K562 (cell line): ENCODE data around the gene ADAM10. TPM values are rescaled to one million over a fixed set of nuclear protein-coding genes. Genes with fewer than 3 reads are reported as not detected.

Experiments used
- ATAC-seq: fragments of 200-7000 bp; cut with Tn5 transposase; 3 replicates; pipeline ENCODE4 v1.9.1; 2020; ENCODE audit warnings: moderate library complexity
- BruUV-seq: library from RNA; stranded (reverse); fragments of 400-500 nt; replicated peaks from 2 replicates; lab custom pipeline; 2021; lab: Mats Ljungman, UMichigan
- CTCF ChIA-PET: fragments of 300-600 bp; formaldehyde crosslinking; extraction: SDS; loops from one replicate; lab custom pipeline; 2021; ENCODE audit warnings: low intra/inter-chr PET ratio; lab: Yijun Ruan, JAX
- POLR2A ChIA-PET: fragments of 300-600, 350-650 bp; sonication (Branson Sonifier 250); formaldehyde crosslinking; extraction: SDS; loops from one replicate; lab custom pipeline; 2021; ENCODE audit warnings: antibody characterized with exemption, inconsistent platforms; lab: Yijun Ruan, JAX
- DNase-seq, 4 experiments: peaks; one replicate each; pipeline versions ENCODE4 v3.0.0 to v3.0.0-alpha.2; 2011 to 2018; ENCODE audit warnings: low spot score in 3 of 4, mixed read lengths in 3 of 4; ENCODE audit errors: extremely low read depth in 1 of 4
- FAIRE-seq: peaks from 2 replicates; lab custom pipeline; 2011; peaks lifted over from hg19 to GRCh38; lab: Jason Lieb, UNC
- H2AFZ ChIP-seq: 2 replicates; pipeline ENCODE4 v1.6.0; 2011; ENCODE audit warnings: low read depth, low read length, control low read depth, inconsistent platforms
- H3K27ac ChIP-seq: fragments of 200-600 bp; 3 replicates; pipeline ENCODE4 v1.8.0; 2011; ENCODE audit warnings: low read depth, mild to moderate bottlenecking, control low read depth, inconsistent platforms, low read length, moderate library complexity, mixed read lengths; ENCODE audit errors: extremely low read depth
- H3K27me3 ChIP-seq, 2 experiments: fragments of 300-600 bp in 1 of 2; 2 replicates in 1 of 2; 3 replicates in 1 of 2; pipeline versions ENCODE4 v1.6.0 to v1.8.0; 2011; ENCODE audit warnings: inconsistent platforms in 2 of 2, low read length in 2 of 2, mild to moderate bottlenecking in 1 of 2, mixed read lengths in 1 of 2, moderate library complexity in 1 of 2; ENCODE audit not compliant: control insufficient read depth in 2 of 2, insufficient read depth in 2 of 2
- H3K36me3 ChIP-seq: fragments of 300-600 bp; 3 replicates; pipeline ENCODE4 v1.8.0; 2011; ENCODE audit warnings: mild to moderate bottlenecking, low read length, inconsistent platforms; ENCODE audit not compliant: control insufficient read depth, insufficient read depth
- H3K4me1 ChIP-seq, 2 experiments: fragments of 200-600 bp in 1 of 2; replicated peaks in 1 of 2; 2 replicates in 1 of 2; 3 replicates in 1 of 2; pipeline versions ENCODE4 v1.5.1 to v1.8.0; 2011; ENCODE audit warnings: inconsistent platforms in 2 of 2, low read length in 2 of 2, mild to moderate bottlenecking in 1 of 2, mixed read lengths in 1 of 2, moderate library complexity in 1 of 2; ENCODE audit not compliant: control insufficient read depth in 2 of 2, insufficient read depth in 2 of 2
- H3K4me2 ChIP-seq: 2 replicates; pipeline ENCODE4 v1.6.1; 2011; ENCODE audit warnings: low read length, control low read depth, inconsistent platforms, mixed read lengths; ENCODE audit not compliant: insufficient read depth
- H3K4me3 ChIP-seq: fragments of 200-600 bp; sonication (generic), shearing (Covaris generic); 2 replicates; pipeline ENCODE4 v1.5.1; 2016; ENCODE audit warnings: control low read depth, inconsistent platforms
- H3K79me2 ChIP-seq: fragments of 200-600 bp; 3 replicates; pipeline ENCODE4 v1.8.0; 2011; ENCODE audit warnings: low read length, inconsistent platforms; ENCODE audit not compliant: control insufficient read depth, insufficient read depth
- H3K9ac ChIP-seq, 2 experiments: 2 replicates each; pipeline versions ENCODE4 v1.6.0 to v1.6.1; 2011; ENCODE audit warnings: low read depth in 2 of 2, low read length in 2 of 2, control low read depth in 1 of 2, inconsistent platforms in 1 of 2, mild to moderate bottlenecking in 1 of 2, mixed read lengths in 1 of 2; ENCODE audit not compliant: insufficient read depth in 1 of 2
- H3K9me1 ChIP-seq: one replicate; pipeline ENCODE4 v1.6.0; 2011; ENCODE audit warnings: inconsistent platforms, mild to moderate bottlenecking, low read length, moderate library complexity; ENCODE audit not compliant: control insufficient read depth, insufficient read depth
- H3K9me3 ChIP-seq: replicated peaks from 2 replicates; pipeline ENCODE4 v1.5.1; 2011; ENCODE audit warnings: low read depth, low read length, inconsistent platforms; ENCODE audit not compliant: control insufficient read depth, insufficient read depth
- H4K20me1 ChIP-seq: replicated peaks from 2 replicates; pipeline ENCODE4 v1.6.1; 2011; ENCODE audit warnings: low read length, inconsistent platforms, mixed read lengths; ENCODE audit not compliant: control insufficient read depth, insufficient read depth
- CEBPG ChIP-seq, 3 experiments: fragments of 200-800 bp in 1 of 3; sonication (Bioruptor generic) in 1 of 3; sonication (generic) in 1 of 3; formaldehyde crosslinking in 1 of 3; IDR thresholded peaks in 2 of 3; conservative IDR thresholded peaks in 1 of 3; 2 replicates each; pipeline versions ENCODE4 v1.6.1 to v1.8.0; 2016 to 2022; ENCODE audit warnings: missing compliant biosample characterization in 2 of 3, missing genetic modification characterization in 2 of 3, mild to moderate bottlenecking in 1 of 3, missing genetic modification reagents in 1 of 3
- CREBBP ChIP-seq: IDR thresholded peaks from one replicate; pipeline ENCODE4 v1.6.1; 2012; ENCODE audit warnings: low read depth, mild to moderate bottlenecking, control low read depth, inconsistent platforms, low read length
- DLX4 ChIP-seq: fragments of 250-450 bp; sonication (Bioruptor Pico); IDR thresholded peaks from 2 replicates; pipeline ENCODE4 v1.6.1; 2021; ENCODE audit warnings: mild to moderate bottlenecking
- ETV5 ChIP-seq: sonication (generic); formaldehyde crosslinking; IDR thresholded peaks from 2 replicates; pipeline ENCODE4 v1.4.0; 2020; ENCODE audit warnings: low read depth, mild to moderate bottlenecking, missing genetic modification reagents
- HES1 ChIP-seq: fragments of 450-650 bp; IDR thresholded peaks from 2 replicates; pipeline ENCODE4 v1.6.1; 2016; ENCODE audit warnings: low read depth, mild to moderate bottlenecking, moderate library complexity
- HEY1 ChIP-seq: fragments of 250-450 bp; sonication (Bioruptor Pico); IDR thresholded peaks from 2 replicates; pipeline ENCODE4 v1.5.0; 2020; ENCODE audit warnings: mild to moderate bottlenecking, moderate library complexity, borderline replicate concordance
- HNRNPH1 ChIP-seq: fragments of 200-400 bp; formaldehyde crosslinking; optimal IDR thresholded peaks from 2 replicates; pipeline ENCODE3; 2017; ENCODE audit warnings: low read depth, mild to moderate bottlenecking, low read length, moderate library complexity
- IFI16 ChIP-seq: fragments of 250-450 bp; sonication (Bioruptor Pico); IDR thresholded peaks from 2 replicates; pipeline ENCODE4 v2.1.2; 2022; ENCODE audit warnings: mild to moderate bottlenecking, inconsistent platforms
- ILF3 ChIP-seq: fragments of 450-650 bp; IDR thresholded peaks from 2 replicates; pipeline ENCODE4 v1.6.1; 2018; ENCODE audit warnings: antibody characterized with exemption, mild to moderate bottlenecking, moderate library complexity, borderline replicate concordance
- NFIC ChIP-seq: fragments of 450-650 bp; IDR thresholded peaks from 2 replicates; pipeline ENCODE4 v1.6.1; 2017; ENCODE audit warnings: mild to moderate bottlenecking, inconsistent platforms
- RBM25 ChIP-seq: fragments of 200-400 bp; formaldehyde crosslinking; IDR thresholded peaks from 2 replicates; pipeline ENCODE4 v1.6.1; 2018; ENCODE audit warnings: low read length, low read depth, moderate library complexity; ENCODE audit not compliant: severe bottlenecking
- SAFB ChIP-seq: fragments of 200-400 bp; formaldehyde crosslinking; IDR thresholded peaks from 2 replicates; pipeline ENCODE4 v1.6.1; 2017; ENCODE audit warnings: low read depth, low read length, borderline replicate concordance
- ZBTB26 ChIP-seq: fragments of 450-650 bp; formaldehyde crosslinking; IDR thresholded peaks from 2 replicates; pipeline ENCODE4 v1.4.0; 2022; ENCODE audit warnings: missing genetic modification characterization
- ZNF121 ChIP-seq: sonication (generic); formaldehyde crosslinking; conservative IDR thresholded peaks from 2 replicates; pipeline ENCODE4 v1.8.0; 2022; ENCODE audit warnings: missing genetic modification reagents
- ZNF445 ChIP-seq: fragments of 250-450 bp; sonication (Bioruptor Pico); IDR thresholded peaks from 2 replicates; pipeline ENCODE4 v1.4.0; 2020; ENCODE audit warnings: low read depth, mild to moderate bottlenecking, moderate library complexity
- ZNF639 ChIP-seq, 2 experiments: fragments of 200-800 bp in 1 of 2; sonication (Bioruptor generic) in 1 of 2; sonication (generic) in 1 of 2; formaldehyde crosslinking in 1 of 2; IDR thresholded peaks in 1 of 2; conservative IDR thresholded peaks in 1 of 2; 2 replicates each; pipeline versions ENCODE4 v1.5.0 to v1.6.1; 2016 to 2020; ENCODE audit warnings: missing compliant biosample characterization in 1 of 2, missing genetic modification characterization in 1 of 2, missing genetic modification reagents in 1 of 2
- ZNF76 ChIP-seq: fragments of 250-450 bp; sonication (Bioruptor Pico); IDR thresholded peaks from 2 replicates; pipeline ENCODE4 v1.4.0; 2020; ENCODE audit warnings: mild to moderate bottlenecking, moderate library complexity, borderline replicate concordance
- WGBS: fragments of 100-300 bp; shearing (Covaris generic); methylation state at CpG from one replicate; pipeline ENCODE4 v1.1.6; 2016; ENCODE audit warnings: low coverage, mixed read lengths; ENCODE audit not compliant: insufficient coverage; ENCODE audit errors: missing lambda C conversion rate; 5-methylcytosine and 5-hydroxymethylcytosine counted together
- in situ Hi-C: fragments of 300-500 bp; cut with MboI; formaldehyde crosslinking; loops from 4 replicates; pipeline ENCODE4 v1.15.0; 2018; ENCODE audit warnings: inconsistent platforms, mixed read lengths
- intact Hi-C: fragments of 100-400 bp; cut with micrococcal nuclease; formaldehyde crosslinking; loops from 2 replicates; pipeline ENCODE4 v1.14.2; 2022
- polyA plus RNA-seq, 8 experiments: library from polyadenylated mRNA; depleted of rRNA in 4 of 8; stranded (reverse) in 5 of 8; unstranded in 3 of 8; fragments of >200 nt; fragmentation: Nextera tagmentation in 2 of 8; fragmentation: Illumina TruSeq in 1 of 8; extraction: Ambion mirVana in 2 of 8; extraction: Trizol in 1 of 8; gene quantifications; 2 replicates each; pipeline versions ENCODE4 v1.2.1 to v1.2.3, GENCODE V29; 2011 to 2014; ENCODE audit warnings: inconsistent platforms in 1 of 8, missing spikeins in 1 of 8
- total RNA-seq, 7 experiments: library from RNA; depleted of rRNA in 6 of 7; stranded (reverse); fragments of >200 nt in 6 of 7; fragmentation: Illumina TruSeq in 2 of 7; extraction: Trizol in 2 of 7; gene quantifications; 2 replicates each; pipeline versions ENCODE4 v1.2.1 to v1.2.3, GENCODE V29; 2011 to 2021; ENCODE audit warnings: low replicate concordance in 1 of 7

ADAM10 gene
- total and polyA plus RNA-seq, 9 of the 15 experiments (the other 6 are each of a cell fraction or from before 2014, with no cell fraction given) = 11.9 to 152 (median 57.3) TPM

GRCh38 chr15:58574631-58575030, 174.9 kb downstream of the ADAM10 start (continued):
- TF ChIP-seq ZNF639 (CRISPR knock-in tag; conservative IDR thresholded peaks at IDR 0.05 in 1 of 2, IDR thresholded peaks at IDR 0.05 in 1 of 2) (no peak), ETV5 (no peak), SAFB (no peak), DLX4 (no peak), CEBPG (CRISPR knock-in tag; IDR thresholded peaks at IDR 0.05) (no peak), CEBPG (tag; conservative IDR thresholded peaks at IDR 0.05 in 1 of 2, IDR thresholded peaks at IDR 0.05 in 1 of 2) (no peak), HNRNPH1 (no peak)

- 62% methylated on average over 4 of the region's 4 CpGs for WGBS
- Histone ChIP-seq H2AFZ (no peak overlapping the region), H3K4me3 (no peak overlapping the region), H3K79me2 (no peaks in the 10 kb centered on the region), H3K4me2 (no peak overlapping the region), H3K9ac (no peak overlapping the region), H3K9me3 (no peaks in the 10 kb centered on the region; the same call in 1 of the 2 replicates), H3K36me3 (no peaks in the 10 kb centered on the region), H3K27ac (no peak overlapping the region), H3K4me1 (peaks cover 0 to 6% of the 10 kb centered on the region in 2 experiments; a peak in 2 of 5 replicates), H3K9me1 (no peaks in the 10 kb centered on the region), H3K27me3 (no peaks in the 10 kb centered on the region), H4K20me1 (no peaks in the 10 kb centered on the region)
- POLR2A ChIA-PET = interaction anchor here (1.4 to 3.6 kb wide), 2 partner anchors 11 to 13 kb away, joined by 4 to 21 read pairs; no protein-coding TSS in a partner anchor
- FAIRE-seq (no peak), DNase-seq (no peak), ATAC-seq (no peak)
- no TSS peak for BruUV-seq
- intact Hi-C loops (no loop called here), in situ Hi-C loops (no loop called here)
- CTCF ChIA-PET = no interaction called here
- no peak for TF ChIP-seq ZNF445
- no peak for TF ChIP-seq ZNF76
- TF ChIP-seq CREBBP = no peak
- peak; percentile 66 for TF ChIP-seq ZNF121 (CRISPR knock-in tag)
- no peak for TF ChIP-seq ZBTB26 (CRISPR knock-in tag)
- TF ChIP-seq NFIC = 0 out of 2 replicates have a peak, but pooled peaks have one; percentile 0
- TF ChIP-seq HEY1 = no peak
- TF ChIP-seq ILF3 = no peak
- no peak for TF ChIP-seq IFI16
- TF ChIP-seq HES1 = no peak
- TF ChIP-seq RBM25 = peak; percentile 27
Observed at GRCh38 chr15:58573270-58573669, 176.2 kb downstream of the ADAM10 start.
